Measurements from ENCODE around the gene NUP210L. TPM values are rescaled to one million over a fixed set of nuclear protein-coding genes. Genes with fewer than 3 reads are reported as not detected.

NUP210L gene
- total and polyA plus RNA-seq, 9 of the 15 experiments (the other 6 are each of a cell fraction or from before 2014, with no cell fraction given), result 0.01 to 0.04 TPM; not detected in 7

GRCh38 chr1:154104433-154105082 lies 50.3 kb downstream of the NUP210L start (continued):
- TF ChIP-seq REST (IDR thresholded peaks at IDR 0.05; ENCODE audit: borderline replicate concordance), result no peak
- TF ChIP-seq REST (CRISPR knock-in tag; IDR thresholded peaks at IDR 0.05; ENCODE audit: low read depth), result no peak
- TF ChIP-seq BCL6 (CRISPR knock-in tag; IDR thresholded peaks at IDR 0.05), result no peak
- no peak for TF ChIP-seq ZFPM2 (CRISPR knock-in tag; IDR thresholded peaks at IDR 0.05)
- 0 out of 4 replicates have a peak, but pooled peaks of 1 of the 2 experiments have one; percentile 12 for TF ChIP-seq SIN3A (IDR thresholded peaks at IDR 0.05; ENCODE audit: borderline replicate concordance in 2 of 2, control insufficient read depth in 1 of 2, low read depth in 2 of 2, low read length in 2 of 2)
- no peak for TF ChIP-seq HNRNPLL (IDR thresholded peaks at IDR 0.05; ENCODE audit: low read depth, low read length, poor library complexity, severe bottlenecking)
- TF ChIP-seq TEAD4 (IDR thresholded peaks at IDR 0.05; ENCODE audit: low read length), result peak; percentile 52; the same call in 1 of the 2 replicates
- no peak for TF ChIP-seq TEAD4 (CRISPR knock-in tag; IDR thresholded peaks at IDR 0.05; ENCODE audit: borderline replicate concordance)
- TF ChIP-seq OTX1 (CRISPR knock-in tag; IDR thresholded peaks at IDR 0.05), result no peak
- TF ChIP-seq GMEB1 (CRISPR knock-in tag; IDR thresholded peaks at IDR 0.05), result no peak
- no peak for TF ChIP-seq ZKSCAN8 (CRISPR knock-in tag; IDR thresholded peaks at IDR 0.05)
- TF ChIP-seq TRIM28 (IDR thresholded peaks at IDR 0.05), result no peak
- TF ChIP-seq ZNF384 (IDR thresholded peaks at IDR 0.05; ENCODE audit: low read depth, low read length), result no peak
- TF ChIP-seq PTBP1 (IDR thresholded peaks at IDR 0.05; ENCODE audit: low read depth, low read length), result no peak
- no peak for TF ChIP-seq PATZ1 (CRISPR knock-in tag; IDR thresholded peaks at IDR 0.05; ENCODE audit: borderline replicate concordance)
- no peak for TF ChIP-seq NCOA1 (IDR thresholded peaks at IDR 0.05; ENCODE audit: low read depth)
- TF ChIP-seq EP400 (IDR thresholded peaks at IDR 0.05), result no peak
- TF ChIP-seq CBFA2T3 (IDR thresholded peaks at IDR 0.05), result 0 out of 2 replicates have a peak, but pooled peaks have one; percentile 28

Measured in K562 (cell line).